Liver (tissue), 9 donors: ENCODE data around the gene SLIT3. TPM values are rescaled to one million over a fixed set of nuclear protein-coding genes. Genes with fewer than 3 reads are reported as not detected.

Experiments
- DNase-seq: peaks from one replicate; pipeline ENCODE4 v3.0.0-alpha.2; 2017; ENCODE audit warnings: low spot score
- H3K27ac ChIP-seq, 2 donors: one replicate each; pipeline ENCODE4 v1.7.0; 2013; ENCODE audit warnings: inconsistent platforms in 2 of 2, low read length in 2 of 2, control low read depth in 1 of 2, low read depth in 1 of 2, mild to moderate bottlenecking in 1 of 2
- H3K27me3 ChIP-seq, 4 donors: one replicate each; pipeline versions ENCODE4 v1.6.1 to v1.7.0; 2013; ENCODE audit warnings: low read length in 3 of 4, inconsistent platforms in 1 of 4, mild to moderate bottlenecking in 1 of 4, moderate library complexity in 1 of 4; ENCODE audit not compliant: control insufficient read depth in 4 of 4, insufficient read depth in 4 of 4
- H3K36me3 ChIP-seq, 4 donors: one replicate each; pipeline versions ENCODE4 v1.6.1 to v1.7.0; 2013; ENCODE audit warnings: low read length in 3 of 4, mild to moderate bottlenecking in 3 of 4, low read depth in 1 of 4, moderate library complexity in 1 of 4; ENCODE audit not compliant: control insufficient read depth in 4 of 4, insufficient read depth in 3 of 4
- H3K4me1 ChIP-seq, 4 donors: one replicate each; pipeline versions ENCODE4 v1.6.1 to v1.7.0; 2013; ENCODE audit warnings: low read length in 3 of 4, mild to moderate bottlenecking in 3 of 4, moderate library complexity in 1 of 4; ENCODE audit not compliant: control insufficient read depth in 4 of 4, insufficient read depth in 4 of 4
- H3K4me3 ChIP-seq, 3 donors: one replicate each; pipeline versions ENCODE4 v1.6.1 to v1.7.0; 2013; ENCODE audit warnings: low read length in 3 of 3, control low read depth in 1 of 3, low read depth in 1 of 3, mild to moderate bottlenecking in 1 of 3
- H3K9ac ChIP-seq, 2 donors: one replicate each; pipeline ENCODE4 v1.7.0; 2013; ENCODE audit warnings: low read length in 2 of 2, mild to moderate bottlenecking in 2 of 2, moderate library complexity in 2 of 2, control low read depth in 1 of 2, low read depth in 1 of 2
- H3K9me3 ChIP-seq, 4 donors: one replicate each; pipeline versions ENCODE4 v1.6.1 to v1.7.0; 2013; ENCODE audit warnings: low read length in 3 of 4; ENCODE audit not compliant: control insufficient read depth in 4 of 4
- EGR1 ChIP-seq, 2 donors: IDR thresholded peaks; 2 replicates each; pipeline ENCODE4 v1.6.1; 2016 to 2018; ENCODE audit warnings: antibody characterized with exemption in 2 of 2, low read depth in 2 of 2
- FOXA1 ChIP-seq: IDR thresholded peaks from 2 replicates; pipeline ENCODE4 v1.6.1; 2016; ENCODE audit warnings: antibody characterized with exemption
- FOXA2 ChIP-seq: IDR thresholded peaks from 2 replicates; pipeline ENCODE4 v1.6.1; 2016; ENCODE audit warnings: antibody characterized with exemption
- GABPA ChIP-seq, 2 donors: IDR thresholded peaks in 1 of 2; conservative IDR thresholded peaks in 1 of 2; 2 replicates each; pipeline ENCODE4 v1.6.1; 2016; ENCODE audit warnings: antibody characterized with exemption in 2 of 2, mild to moderate bottlenecking in 1 of 2, moderate library complexity in 1 of 2
- HNF4A ChIP-seq, 2 donors: conservative IDR thresholded peaks; 2 replicates each; pipeline ENCODE4 v1.6.1; 2016; ENCODE audit warnings: antibody characterized with exemption in 2 of 2, mild to moderate bottlenecking in 2 of 2
- HNF4G ChIP-seq: IDR thresholded peaks from 2 replicates; pipeline ENCODE4 v1.6.1; 2016; ENCODE audit warnings: antibody characterized with exemption
- JUND ChIP-seq, 2 donors: IDR thresholded peaks; 2 replicates each; pipeline ENCODE4 v1.6.1; 2016; ENCODE audit warnings: antibody characterized with exemption in 2 of 2
- NR2F2 ChIP-seq: IDR thresholded peaks from 2 replicates; pipeline ENCODE4 v1.6.1; 2016; ENCODE audit warnings: antibody characterized with exemption
- RXRA ChIP-seq, 2 donors: IDR thresholded peaks; 2 replicates each; pipeline ENCODE4 v1.6.1; 2017 to 2018; ENCODE audit warnings: antibody characterized with exemption in 2 of 2, mild to moderate bottlenecking in 1 of 2
- SP1 ChIP-seq: IDR thresholded peaks from 2 replicates; pipeline ENCODE4 v1.6.1; 2018; ENCODE audit warnings: antibody characterized with exemption, mild to moderate bottlenecking
- TAF1 ChIP-seq: conservative IDR thresholded peaks from 2 replicates; pipeline ENCODE4 v1.6.1; 2016; ENCODE audit warnings: antibody characterized with exemption, mild to moderate bottlenecking
- YY1 ChIP-seq: IDR thresholded peaks from 2 replicates; pipeline ENCODE4 v1.6.1; 2016; ENCODE audit warnings: antibody characterized with exemption, mild to moderate bottlenecking
- WGBS: extraction: QIAGEN DNeasy Blood & Tissue Kit; methylation state at CpG from one replicate; pipeline ENCODE4 v1.1.7; 2013; 5-methylcytosine and 5-hydroxymethylcytosine counted together
- polyA plus RNA-seq, 2 donors: library from polyadenylated mRNA; stranded (reverse) in 1 of 2; unstranded in 1 of 2; fragments of 200-250 nt in 1 of 2; fragments of >200 nt in 1 of 2; fragmentation: Nextera tagmentation in 1 of 2; extraction: Ambion mirVana in 1 of 2; gene quantifications; one replicate each; pipeline versions ENCODE4 v1.2.1 to v1.2.3, GENCODE V29; 2013 to 2015
- total RNA-seq, 2 donors: library from RNA; depleted of rRNA; stranded (reverse); fragments of >200 nt; gene quantifications; one replicate each; pipeline ENCODE4 v1.2.3, GENCODE V29; 2014
- TF ChIP-seq, protein P1 (sequence below): IDR thresholded peaks from 2 replicates; pipeline ENCODE4 v1.6.1; 2016; ENCODE audit warnings: antibody characterized with exemption
- TF ChIP-seq, protein P2 (sequence below): IDR thresholded peaks from 2 replicates; pipeline ENCODE4 v1.6.1; 2016; ENCODE audit warnings: antibody characterized with exemption
- TF ChIP-seq, protein P3 (sequence below): IDR thresholded peaks from 2 replicates; pipeline ENCODE4 v1.6.1; 2016; ENCODE audit warnings: antibody characterized with exemption
- TF ChIP-seq, protein P4 (sequence below): fragments of 150-350 bp; IDR thresholded peaks from 2 replicates; pipeline ENCODE4 v1.5.1; 2017; ENCODE audit warnings: improper control_type of control experiment, low read depth, low read length; ENCODE audit not compliant: missing input control
- TF ChIP-seq, protein P5 (sequence below): IDR thresholded peaks from 2 replicates; pipeline ENCODE4 v1.6.1; 2016; ENCODE audit warnings: antibody characterized with exemption, mild to moderate bottlenecking
- donor health status: healthy.
- donor health status: healthy.
- donor health status: healthy.
- donor health status: healthy.
- donor health status: healthy.

The SLIT3 gene
- total and polyA plus RNA-seq, 4 donors: 0.61 to 1.3 (median 0.91) TPM

DNA sequence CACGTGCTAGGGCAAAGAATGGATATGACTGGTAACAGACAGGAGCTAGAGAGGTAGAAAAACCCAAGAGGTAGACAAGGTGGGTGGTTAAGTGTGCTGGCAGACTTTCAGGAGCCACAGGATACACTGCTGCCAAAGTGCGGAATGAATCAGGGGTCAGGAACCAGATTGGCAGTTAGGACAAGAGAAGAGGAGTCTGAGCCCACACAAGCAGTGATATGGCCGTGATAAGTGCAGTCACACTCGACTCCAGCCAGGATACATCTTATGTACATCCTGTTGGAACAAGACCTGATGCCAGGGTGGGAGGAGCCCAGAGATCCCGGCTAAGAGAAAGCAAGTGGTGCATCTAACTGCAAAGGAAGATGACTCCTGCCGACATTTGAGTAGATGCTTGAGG is 10.0 kb downstream of the SLIT3 start:
- TF ChIP-seq, protein P1, sequence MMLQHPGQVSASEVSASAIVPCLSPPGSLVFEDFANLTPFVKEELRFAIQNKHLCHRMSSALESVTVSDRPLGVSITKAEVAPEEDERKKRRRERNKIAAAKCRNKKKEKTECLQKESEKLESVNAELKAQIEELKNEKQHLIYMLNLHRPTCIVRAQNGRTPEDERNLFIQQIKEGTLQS: no peak
- TF ChIP-seq YY1: no peak
- TF ChIP-seq RXRA (IDR thresholded peaks at IDR 0.05): no peak
- no peak for TF ChIP-seq GABPA (IDR thresholded peaks at IDR 0.05 in 1 of 2, conservative IDR thresholded peaks at IDR 0.05 in 1 of 2)
- TF ChIP-seq HNF4A (conservative IDR thresholded peaks at IDR 0.05): no peak
- TF ChIP-seq, protein P2, sequence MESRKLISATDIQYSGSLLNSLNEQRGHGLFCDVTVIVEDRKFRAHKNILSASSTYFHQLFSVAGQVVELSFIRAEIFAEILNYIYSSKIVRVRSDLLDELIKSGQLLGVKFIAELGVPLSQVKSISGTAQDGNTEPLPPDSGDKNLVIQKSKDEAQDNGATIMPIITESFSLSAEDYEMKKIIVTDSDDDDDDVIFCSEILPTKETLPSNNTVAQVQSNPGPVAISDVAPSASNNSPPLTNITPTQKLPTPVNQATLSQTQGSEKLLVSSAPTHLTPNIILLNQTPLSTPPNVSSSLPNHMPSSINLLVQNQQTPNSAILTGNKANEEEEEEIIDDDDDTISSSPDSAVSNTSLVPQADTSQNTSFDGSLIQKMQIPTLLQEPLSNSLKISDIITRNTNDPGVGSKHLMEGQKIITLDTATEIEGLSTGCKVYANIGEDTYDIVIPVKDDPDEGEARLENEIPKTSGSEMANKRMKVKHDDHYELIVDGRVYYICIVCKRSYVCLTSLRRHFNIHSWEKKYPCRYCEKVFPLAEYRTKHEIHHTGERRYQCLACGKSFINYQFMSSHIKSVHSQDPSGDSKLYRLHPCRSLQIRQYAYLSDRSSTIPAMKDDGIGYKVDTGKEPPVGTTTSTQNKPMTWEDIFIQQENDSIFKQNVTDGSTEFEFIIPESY: no peak
- TF ChIP-seq EGR1 (IDR thresholded peaks at IDR 0.05; ENCODE audit: low read depth in 2 of 2): no peak
- TF ChIP-seq SP1: no peak
- no peak for TF ChIP-seq TAF1
- TF ChIP-seq FOXA1: no peak
- TF ChIP-seq, protein P3, sequence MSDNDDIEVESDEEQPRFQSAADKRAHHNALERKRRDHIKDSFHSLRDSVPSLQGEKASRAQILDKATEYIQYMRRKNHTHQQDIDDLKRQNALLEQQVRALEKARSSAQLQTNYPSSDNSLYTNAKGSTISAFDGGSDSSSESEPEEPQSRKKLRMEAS: no peak
- TF ChIP-seq HNF4G: no peak
- TF ChIP-seq JUND (IDR thresholded peaks at IDR 0.05): no peak
- TF ChIP-seq, protein P4, sequence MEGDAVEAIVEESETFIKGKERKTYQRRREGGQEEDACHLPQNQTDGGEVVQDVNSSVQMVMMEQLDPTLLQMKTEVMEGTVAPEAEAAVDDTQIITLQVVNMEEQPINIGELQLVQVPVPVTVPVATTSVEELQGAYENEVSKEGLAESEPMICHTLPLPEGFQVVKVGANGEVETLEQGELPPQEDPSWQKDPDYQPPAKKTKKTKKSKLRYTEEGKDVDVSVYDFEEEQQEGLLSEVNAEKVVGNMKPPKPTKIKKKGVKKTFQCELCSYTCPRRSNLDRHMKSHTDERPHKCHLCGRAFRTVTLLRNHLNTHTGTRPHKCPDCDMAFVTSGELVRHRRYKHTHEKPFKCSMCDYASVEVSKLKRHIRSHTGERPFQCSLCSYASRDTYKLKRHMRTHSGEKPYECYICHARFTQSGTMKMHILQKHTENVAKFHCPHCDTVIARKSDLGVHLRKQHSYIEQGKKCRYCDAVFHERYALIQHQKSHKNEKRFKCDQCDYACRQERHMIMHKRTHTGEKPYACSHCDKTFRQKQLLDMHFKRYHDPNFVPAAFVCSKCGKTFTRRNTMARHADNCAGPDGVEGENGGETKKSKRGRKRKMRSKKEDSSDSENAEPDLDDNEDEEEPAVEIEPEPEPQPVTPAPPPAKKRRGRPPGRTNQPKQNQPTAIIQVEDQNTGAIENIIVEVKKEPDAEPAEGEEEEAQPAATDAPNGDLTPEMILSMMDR: no peak
- TF ChIP-seq, protein P5, sequence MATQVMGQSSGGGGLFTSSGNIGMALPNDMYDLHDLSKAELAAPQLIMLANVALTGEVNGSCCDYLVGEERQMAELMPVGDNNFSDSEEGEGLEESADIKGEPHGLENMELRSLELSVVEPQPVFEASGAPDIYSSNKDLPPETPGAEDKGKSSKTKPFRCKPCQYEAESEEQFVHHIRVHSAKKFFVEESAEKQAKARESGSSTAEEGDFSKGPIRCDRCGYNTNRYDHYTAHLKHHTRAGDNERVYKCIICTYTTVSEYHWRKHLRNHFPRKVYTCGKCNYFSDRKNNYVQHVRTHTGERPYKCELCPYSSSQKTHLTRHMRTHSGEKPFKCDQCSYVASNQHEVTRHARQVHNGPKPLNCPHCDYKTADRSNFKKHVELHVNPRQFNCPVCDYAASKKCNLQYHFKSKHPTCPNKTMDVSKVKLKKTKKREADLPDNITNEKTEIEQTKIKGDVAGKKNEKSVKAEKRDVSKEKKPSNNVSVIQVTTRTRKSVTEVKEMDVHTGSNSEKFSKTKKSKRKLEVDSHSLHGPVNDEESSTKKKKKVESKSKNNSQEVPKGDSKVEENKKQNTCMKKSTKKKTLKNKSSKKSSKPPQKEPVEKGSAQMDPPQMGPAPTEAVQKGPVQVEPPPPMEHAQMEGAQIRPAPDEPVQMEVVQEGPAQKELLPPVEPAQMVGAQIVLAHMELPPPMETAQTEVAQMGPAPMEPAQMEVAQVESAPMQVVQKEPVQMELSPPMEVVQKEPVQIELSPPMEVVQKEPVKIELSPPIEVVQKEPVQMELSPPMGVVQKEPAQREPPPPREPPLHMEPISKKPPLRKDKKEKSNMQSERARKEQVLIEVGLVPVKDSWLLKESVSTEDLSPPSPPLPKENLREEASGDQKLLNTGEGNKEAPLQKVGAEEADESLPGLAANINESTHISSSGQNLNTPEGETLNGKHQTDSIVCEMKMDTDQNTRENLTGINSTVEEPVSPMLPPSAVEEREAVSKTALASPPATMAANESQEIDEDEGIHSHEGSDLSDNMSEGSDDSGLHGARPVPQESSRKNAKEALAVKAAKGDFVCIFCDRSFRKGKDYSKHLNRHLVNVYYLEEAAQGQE: no peak
- no peak for TF ChIP-seq NR2F2
- TF ChIP-seq FOXA2: no peak
- H3K4me1 ChIP-seq: no peaks in the 10 kb centered on the region
- DNase-seq: no peak
- H3K27ac ChIP-seq: no peak overlapping the region
- WGBS: 57% methylated on average over 6 of the region's 6 CpGs
- no peak overlapping the region for H3K9ac ChIP-seq
- peaks cover 0 to 5% (median 0%) of the 10 kb centered on the region in 4 donors for H3K27me3 ChIP-seq
- H3K4me3 ChIP-seq: no peak overlapping the region
- peaks cover 0 to 4% (median 0%) of the 10 kb centered on the region in 4 donors for H3K9me3 ChIP-seq
- no peaks in the 10 kb centered on the region for H3K36me3 ChIP-seq

DNA sequence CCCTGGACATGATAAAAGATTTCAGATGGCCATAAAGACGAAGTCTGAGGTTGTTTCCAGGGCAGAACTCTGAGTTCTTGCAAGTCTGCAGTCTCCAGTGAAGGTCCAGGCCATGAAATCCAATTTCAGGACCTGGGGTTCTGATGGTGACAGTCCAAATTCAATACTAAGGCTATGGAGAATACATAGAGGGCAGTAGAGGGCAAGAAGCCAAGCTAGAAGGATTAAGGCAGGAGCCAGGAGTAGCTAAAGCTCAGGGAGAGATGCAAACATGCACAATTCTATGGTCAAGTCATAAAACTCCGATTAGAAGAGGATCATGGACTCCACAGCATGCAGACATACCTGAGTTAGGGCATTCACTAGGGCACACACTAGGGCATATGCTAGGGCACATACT is 11.4 kb downstream of the SLIT3 start:
- DNase-seq: no peak
- Histone ChIP-seq H3K9ac (no peak overlapping the region), H3K4me3 (no peak overlapping the region), H3K27ac (no peak overlapping the region), H3K27me3 (peaks cover 0 to 5% (median 0%) of the 10 kb centered on the region in 4 donors), H3K9me3 (peaks cover 0 to 9% (median 6%) of the 10 kb centered on the region in 4 donors), H3K36me3 (no peaks in the 10 kb centered on the region), H3K4me1 (no peaks in the 10 kb centered on the region)
- TF ChIP-seq FOXA1 (no peak), JUND (IDR thresholded peaks at IDR 0.05) (no peak), EGR1 (IDR thresholded peaks at IDR 0.05; ENCODE audit: low read depth in 2 of 2) (no peak), HNF4G (no peak), TAF1 (no peak), SP1 (no peak)
- TF ChIP-seq, protein P3: no peak
- TF ChIP-seq, protein P5: no peak
- 56% methylated on average over 2 of the region's 2 CpGs for WGBS
